HepG2 (cell line): ENCODE data around the gene DMAC2L. TPM values are rescaled to one million over a fixed set of nuclear protein-coding genes. Genes with fewer than 3 reads are reported as not detected.

Experiments used
- ADNP ChIP-seq: sonication (generic); formaldehyde crosslinking; IDR thresholded peaks from 2 replicates; pipeline ENCODE4 v1.4.0; 2020; ENCODE audit warnings: missing genetic modification reagents
- BORCS8-MEF2B ChIP-seq: sonication (generic); formaldehyde crosslinking; IDR thresholded peaks from 2 replicates; pipeline ENCODE4 v1.8.0; 2022; ENCODE audit warnings: mild to moderate bottlenecking, missing genetic modification reagents
- CAMTA2 ChIP-seq: sonication (generic); formaldehyde crosslinking; IDR thresholded peaks from 2 replicates; pipeline ENCODE4 v1.4.0; 2020; ENCODE audit warnings: mild to moderate bottlenecking, missing genetic modification reagents, borderline replicate concordance
- GABPB1 ChIP-seq: IDR thresholded peaks from 2 replicates; pipeline ENCODE4 v1.6.1; 2016; ENCODE audit warnings: mild to moderate bottlenecking, missing genetic modification reagents, moderate library complexity, missing compliant biosample characterization
- GLI4 ChIP-seq: sonication (generic); formaldehyde crosslinking; IDR thresholded peaks from 2 replicates; pipeline ENCODE4 v1.5.1; 2020; ENCODE audit warnings: missing genetic modification reagents, mild to moderate bottlenecking, moderate library complexity, borderline replicate concordance
- IRF2 ChIP-seq: IDR thresholded peaks from 2 replicates; pipeline ENCODE4 v1.6.1; 2018; ENCODE audit warnings: missing genetic modification reagents, missing compliant biosample characterization
- KDM6A ChIP-seq: IDR thresholded peaks from 2 replicates; pipeline ENCODE4 v1.6.1; 2016; ENCODE audit warnings: low read depth
- KLF11 ChIP-seq: IDR thresholded peaks from 2 replicates; pipeline ENCODE4 v1.6.1; 2016; ENCODE audit warnings: missing compliant biosample characterization
- KLF15 ChIP-seq: sonication (generic); formaldehyde crosslinking; IDR thresholded peaks from 2 replicates; pipeline ENCODE4 v1.8.1; 2023; ENCODE audit warnings: borderline replicate concordance, mild to moderate bottlenecking, inconsistent platforms, missing genetic modification reagents, mixed read lengths
- RBM39 ChIP-seq: fragments of 200-400 bp; formaldehyde crosslinking; IDR thresholded peaks from one replicate; pipeline ENCODE4 v1.6.1; 2018; ENCODE audit warnings: antibody characterized with exemption, mild to moderate bottlenecking, low read depth, low read length; ENCODE audit not compliant: poor library complexity, severe bottlenecking
- SAP130 ChIP-seq: IDR thresholded peaks from 2 replicates; pipeline ENCODE4 v1.6.1; 2016; ENCODE audit warnings: low read depth
- SMARCC2 ChIP-seq: fragments of 450-650 bp; IDR thresholded peaks from 2 replicates; pipeline ENCODE4 v1.6.1; 2017; ENCODE audit warnings: antibody characterized with exemption, mild to moderate bottlenecking
- ZNF431 ChIP-seq: sonication (generic); formaldehyde crosslinking; IDR thresholded peaks from 2 replicates; pipeline ENCODE4 v1.9.0; 2022; ENCODE audit warnings: missing genetic modification reagents, low read depth, mild to moderate bottlenecking, borderline replicate concordance
- ZNF572 ChIP-seq: sonication (generic); formaldehyde crosslinking; IDR thresholded peaks from 2 replicates; pipeline ENCODE4 v1.5.1; 2020; ENCODE audit warnings: mild to moderate bottlenecking, missing genetic modification reagents
- polyA plus RNA-seq, 8 experiments: library from polyadenylated mRNA; depleted of rRNA in 3 of 8; stranded (reverse) in 7 of 8; unstranded in 1 of 8; fragments of >200 nt; fragmentation: Illumina TruSeq in 4 of 8; extraction: Trizol in 4 of 8; gene quantifications; 2 replicates each; pipeline versions ENCODE4 v1.2.1 to v1.2.3, GENCODE V29; 2011 to 2016; ENCODE audit warnings: low read depth in 4 of 8, missing spikeins in 1 of 8, mixed read lengths in 1 of 8; ENCODE audit not compliant: insufficient read depth in 1 of 8
- total RNA-seq, 5 experiments: library from RNA; depleted of rRNA; stranded (reverse); fragments of >200 nt; fragmentation: Illumina TruSeq; extraction: Trizol; gene quantifications; 2 replicates each; pipeline ENCODE4 v1.2.3, GENCODE V29; 2016; ENCODE audit warnings: low read depth in 1 of 5
- TF ChIP-seq, protein P1 (sequence below): sonication (generic); formaldehyde crosslinking; IDR thresholded peaks from 2 replicates; pipeline ENCODE4 v1.5.1; 2020; ENCODE audit warnings: mild to moderate bottlenecking, missing genetic modification reagents, borderline replicate concordance
- TF ChIP-seq, protein P2 (sequence below): sonication (generic); formaldehyde crosslinking; IDR thresholded peaks from 2 replicates; pipeline ENCODE4 v1.8.1; 2022; ENCODE audit warnings: mild to moderate bottlenecking, missing genetic modification reagents

DMAC2L gene
- total and polyA plus RNA-seq, 2 of the 13 experiments (the other 11 are each of a cell fraction or from before 2014, with no cell fraction given): 19.4 to 23.2 TPM

DNA sequence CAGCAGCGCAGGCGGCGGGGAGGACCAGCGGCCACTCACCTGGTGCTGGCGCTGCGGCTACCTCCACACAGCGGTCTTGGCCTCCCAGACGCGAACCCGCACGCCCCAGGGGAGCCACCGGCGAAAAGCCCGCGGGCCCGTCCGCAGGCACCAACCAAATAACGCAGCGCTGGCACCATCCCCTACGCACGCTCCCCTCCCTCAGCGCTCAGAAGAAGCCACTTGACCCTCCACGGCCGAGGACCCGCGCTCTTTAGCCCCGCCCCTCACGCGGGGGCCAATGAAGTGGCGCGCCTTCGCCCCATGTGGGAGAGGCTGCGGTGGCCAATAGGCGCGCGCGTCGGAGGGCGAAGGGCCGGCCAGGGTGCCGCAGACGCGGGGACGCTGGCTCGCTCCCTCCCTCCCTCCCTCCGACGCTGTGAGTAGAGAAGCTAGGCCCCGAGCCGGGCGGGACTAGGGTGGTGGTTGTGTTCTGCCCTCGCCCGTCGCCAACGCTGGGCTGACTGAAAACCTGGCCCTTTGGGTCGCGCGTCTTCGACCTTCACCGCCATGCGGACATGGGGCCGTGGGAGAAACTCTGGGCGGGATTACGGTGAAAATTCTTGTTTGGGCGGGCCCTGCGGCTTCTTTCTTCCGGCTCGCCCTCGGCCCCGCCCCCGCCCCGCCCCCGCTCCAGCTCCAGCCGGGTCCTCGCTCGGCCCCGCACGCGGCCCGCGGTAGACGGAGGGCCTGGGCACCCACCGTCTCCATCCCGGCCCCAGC is at the start of gene DMAC2L, which contains the start of gene L2HGDH (continued):
- 0 out of 2 replicates have a peak, but pooled peaks have one; percentile 29 for TF ChIP-seq ZNF431
- peak; percentile 65; the same call in 1 of the 2 replicates for TF ChIP-seq IRF2 (CRISPR knock-in tag)
- TF ChIP-seq KDM6A (CRISPR knock-in tag): no peak
- no peak; the same call in 1 of the 2 replicates for TF ChIP-seq KLF11
- TF ChIP-seq, protein P1, sequence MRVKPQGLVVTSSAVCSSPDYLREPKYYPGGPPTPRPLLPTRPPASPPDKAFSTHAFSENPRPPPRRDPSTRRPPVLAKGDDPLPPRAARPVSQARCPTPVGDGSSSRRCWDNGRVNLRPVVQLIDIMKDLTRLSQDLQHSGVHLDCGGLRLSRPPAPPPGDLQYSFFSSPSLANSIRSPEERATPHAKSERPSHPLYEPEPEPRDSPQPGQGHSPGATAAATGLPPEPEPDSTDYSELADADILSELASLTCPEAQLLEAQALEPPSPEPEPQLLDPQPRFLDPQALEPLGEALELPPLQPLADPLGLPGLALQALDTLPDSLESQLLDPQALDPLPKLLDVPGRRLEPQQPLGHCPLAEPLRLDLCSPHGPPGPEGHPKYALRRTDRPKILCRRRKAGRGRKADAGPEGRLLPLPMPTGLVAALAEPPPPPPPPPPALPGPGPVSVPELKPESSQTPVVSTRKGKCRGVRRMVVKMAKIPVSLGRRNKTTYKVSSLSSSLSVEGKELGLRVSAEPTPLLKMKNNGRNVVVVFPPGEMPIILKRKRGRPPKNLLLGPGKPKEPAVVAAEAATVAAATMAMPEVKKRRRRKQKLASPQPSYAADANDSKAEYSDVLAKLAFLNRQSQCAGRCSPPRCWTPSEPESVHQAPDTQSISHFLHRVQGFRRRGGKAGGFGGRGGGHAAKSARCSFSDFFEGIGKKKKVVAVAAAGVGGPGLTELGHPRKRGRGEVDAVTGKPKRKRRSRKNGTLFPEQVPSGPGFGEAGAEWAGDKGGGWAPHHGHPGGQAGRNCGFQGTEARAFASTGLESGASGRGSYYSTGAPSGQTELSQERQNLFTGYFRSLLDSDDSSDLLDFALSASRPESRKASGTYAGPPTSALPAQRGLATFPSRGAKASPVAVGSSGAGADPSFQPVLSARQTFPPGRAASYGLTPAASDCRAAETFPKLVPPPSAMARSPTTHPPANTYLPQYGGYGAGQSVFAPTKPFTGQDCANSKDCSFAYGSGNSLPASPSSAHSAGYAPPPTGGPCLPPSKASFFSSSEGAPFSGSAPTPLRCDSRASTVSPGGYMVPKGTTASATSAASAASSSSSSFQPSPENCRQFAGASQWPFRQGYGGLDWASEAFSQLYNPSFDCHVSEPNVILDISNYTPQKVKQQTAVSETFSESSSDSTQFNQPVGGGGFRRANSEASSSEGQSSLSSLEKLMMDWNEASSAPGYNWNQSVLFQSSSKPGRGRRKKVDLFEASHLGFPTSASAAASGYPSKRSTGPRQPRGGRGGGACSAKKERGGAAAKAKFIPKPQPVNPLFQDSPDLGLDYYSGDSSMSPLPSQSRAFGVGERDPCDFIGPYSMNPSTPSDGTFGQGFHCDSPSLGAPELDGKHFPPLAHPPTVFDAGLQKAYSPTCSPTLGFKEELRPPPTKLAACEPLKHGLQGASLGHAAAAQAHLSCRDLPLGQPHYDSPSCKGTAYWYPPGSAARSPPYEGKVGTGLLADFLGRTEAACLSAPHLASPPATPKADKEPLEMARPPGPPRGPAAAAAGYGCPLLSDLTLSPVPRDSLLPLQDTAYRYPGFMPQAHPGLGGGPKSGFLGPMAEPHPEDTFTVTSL (CRISPR knock-in tag): no peak; the same call in 1 of the 2 replicates
- TF ChIP-seq ZNF572 (CRISPR knock-in tag): 0 out of 2 replicates have a peak, but pooled peaks have one; percentile 59
- TF ChIP-seq, protein P2, sequence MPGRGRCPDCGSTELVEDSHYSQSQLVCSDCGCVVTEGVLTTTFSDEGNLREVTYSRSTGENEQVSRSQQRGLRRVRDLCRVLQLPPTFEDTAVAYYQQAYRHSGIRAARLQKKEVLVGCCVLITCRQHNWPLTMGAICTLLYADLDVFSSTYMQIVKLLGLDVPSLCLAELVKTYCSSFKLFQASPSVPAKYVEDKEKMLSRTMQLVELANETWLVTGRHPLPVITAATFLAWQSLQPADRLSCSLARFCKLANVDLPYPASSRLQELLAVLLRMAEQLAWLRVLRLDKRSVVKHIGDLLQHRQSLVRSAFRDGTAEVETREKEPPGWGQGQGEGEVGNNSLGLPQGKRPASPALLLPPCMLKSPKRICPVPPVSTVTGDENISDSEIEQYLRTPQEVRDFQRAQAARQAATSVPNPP (CRISPR knock-in tag): no peak; the same call in 1 of the 2 replicates
- TF ChIP-seq KLF15 (CRISPR knock-in tag): peak; percentile 67; the same call in 1 of the 2 replicates
- TF ChIP-seq SMARCC2: no peak
- peak; percentile 87 for TF ChIP-seq SAP130 (CRISPR knock-in tag)
- TF ChIP-seq CAMTA2 (CRISPR knock-in tag): peak; percentile 41
- TF ChIP-seq ADNP: no peak
- peak; percentile 82 for TF ChIP-seq BORCS8-MEF2B (CRISPR knock-in tag)
- peak; percentile 93; the same call in 1 of the 2 replicates for TF ChIP-seq GLI4 (CRISPR knock-in tag)
- peak; percentile 83 for TF ChIP-seq RBM39
- peak; percentile 87 for TF ChIP-seq GABPB1 (CRISPR knock-in tag)
